IPS-18c (cell line): ENCODE measurements around the gene CNGA3.

ENCODE experiments used
- H3K4me3 ChIP-seq: 2 replicates; pipeline ENCODE4 v1.7.0; 2013; ENCODE audit warnings: low read depth, mild to moderate bottlenecking, low read length, moderate library complexity; ENCODE audit not compliant: insufficient read depth
- H3K9me3 ChIP-seq: one replicate; pipeline ENCODE4 v1.6.1; 2013; ENCODE audit warnings: mild to moderate bottlenecking, low read length, moderate library complexity; ENCODE audit not compliant: control insufficient read depth, insufficient read depth

CNGA3 gene

GRCh38 chr2:98444436-98445176, 98.3 kb downstream of the CNGA3 start, which contains the start of gene INPP4A:
Gene INPP4A, plus strand, starts transcription at chr2:98444858. Its CDS starts 75,191 bp downstream, at chr2:98520049.
- Histone ChIP-seq H3K9me3 (no peaks in the 10 kb centered on the region), H3K4me3 (peak within 1 kb of the TSS; percentile 59)

DNA sequence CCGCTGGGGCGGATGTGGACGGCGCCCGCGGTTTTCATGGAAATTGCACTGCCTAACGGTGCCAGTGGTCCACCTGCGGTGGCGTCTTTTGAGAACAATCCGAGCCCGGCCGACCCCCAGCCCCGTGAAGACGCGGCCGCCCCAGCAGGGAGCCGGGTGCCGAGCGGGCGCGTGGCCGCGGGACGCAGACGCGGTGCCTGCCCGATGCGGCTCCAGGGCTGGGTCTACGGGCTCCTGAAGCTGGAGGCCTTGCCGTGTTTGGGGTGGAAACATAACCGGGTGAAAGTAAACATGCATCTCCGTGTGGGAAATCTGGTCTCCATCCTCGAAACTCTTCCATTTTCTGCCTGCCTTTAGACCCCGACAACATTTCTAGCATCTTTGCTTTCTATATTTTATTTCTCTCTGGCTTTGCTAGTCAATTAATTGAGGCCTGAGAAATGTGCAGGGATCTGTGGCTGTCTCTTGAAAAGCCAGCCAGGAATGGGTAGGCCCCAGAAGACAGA, 99.0 kb downstream of the CNGA3 start:
- peak overlapping the region; percentile 59 for H3K4me3 ChIP-seq
- H3K9me3 ChIP-seq, result no peaks in the 10 kb centered on the region

DNA sequence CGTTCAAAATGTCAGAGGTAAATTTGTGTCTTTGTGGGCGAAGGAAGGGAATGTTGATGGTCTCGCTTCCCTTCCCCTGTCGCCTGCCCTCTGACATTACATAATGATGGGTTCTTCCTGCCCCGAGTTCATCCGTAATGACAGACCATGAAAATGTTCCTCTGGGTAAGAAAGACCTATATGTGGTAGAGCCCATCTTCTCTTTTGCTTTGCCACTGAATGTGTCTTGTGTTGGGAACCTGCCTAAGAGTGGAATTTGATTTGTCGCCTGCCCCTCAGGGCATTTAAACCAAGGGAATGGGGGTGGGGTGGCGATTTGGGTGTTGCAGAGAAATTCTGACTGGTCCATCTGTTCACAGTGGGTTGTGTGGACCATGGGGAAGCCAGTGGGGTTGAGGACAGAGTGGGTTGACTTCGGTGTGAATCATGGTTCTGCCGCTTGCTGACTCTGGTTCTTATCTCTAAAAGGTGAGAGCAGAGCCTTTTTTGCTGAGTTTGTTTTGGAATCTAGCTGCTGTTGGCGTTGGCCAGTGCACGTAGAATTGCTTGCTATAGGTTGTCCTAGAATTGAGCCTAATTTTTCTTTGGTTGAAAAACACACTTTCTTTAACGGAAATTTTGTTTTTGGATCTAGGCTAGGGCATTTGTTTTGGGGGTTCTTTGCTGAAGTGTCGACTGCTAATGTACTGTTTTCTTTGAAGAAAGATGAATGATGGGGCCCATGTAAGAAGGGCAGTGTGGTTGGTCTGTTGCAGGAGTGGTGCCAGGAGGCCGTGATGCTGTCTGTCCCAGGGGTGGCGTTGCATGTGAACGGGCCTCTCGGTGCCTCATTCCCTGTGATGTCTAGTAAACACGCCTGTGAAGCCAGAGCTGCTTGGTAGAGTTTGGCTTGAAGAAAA, 99.7 kb downstream of the CNGA3 start:
- Histone ChIP-seq H3K4me3 (peak overlapping the region; percentile 59), H3K9me3 (no peaks in the 10 kb centered on the region)

DNA sequence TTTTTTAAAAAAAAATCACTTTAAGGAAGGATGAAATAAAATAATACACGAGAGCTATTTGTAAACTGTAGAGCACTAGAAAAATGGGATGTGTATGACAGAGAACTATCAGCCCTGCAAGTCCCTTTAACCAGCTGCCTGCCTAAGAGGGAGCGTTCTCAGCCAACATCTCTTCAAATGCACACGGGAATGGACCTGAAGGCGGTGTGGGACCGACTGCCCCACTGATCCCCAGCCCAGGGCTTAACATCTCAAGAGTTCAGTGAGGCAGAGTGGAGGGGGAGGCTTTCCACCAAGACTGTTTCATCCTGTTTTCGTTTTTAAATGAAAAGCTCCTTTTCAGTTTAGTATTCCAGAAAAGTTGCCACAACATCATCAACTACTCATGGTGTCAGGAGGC, 100.6 kb downstream of the CNGA3 start:
- Histone ChIP-seq H3K4me3 (no peak overlapping the region), H3K9me3 (no peaks in the 10 kb centered on the region)
